ENCODE measurements around the gene RAB10.
"Not testable (repeated sequence)": the region's sequence is repeated elsewhere in the genome, so short reads cannot be mapped to it uniquely, and the experiment has no call there.

RAB10 gene

GRCh38 chr2:26016706-26017045 lies 17.2 kb upstream of the RAB10 start:
- not testable (repeated sequence) for DNase-seq

- DNase-seq: no peak
Measured at GRCh38 chr2:26017464-26018183, 16.3 kb upstream of the RAB10 start.

DNA sequence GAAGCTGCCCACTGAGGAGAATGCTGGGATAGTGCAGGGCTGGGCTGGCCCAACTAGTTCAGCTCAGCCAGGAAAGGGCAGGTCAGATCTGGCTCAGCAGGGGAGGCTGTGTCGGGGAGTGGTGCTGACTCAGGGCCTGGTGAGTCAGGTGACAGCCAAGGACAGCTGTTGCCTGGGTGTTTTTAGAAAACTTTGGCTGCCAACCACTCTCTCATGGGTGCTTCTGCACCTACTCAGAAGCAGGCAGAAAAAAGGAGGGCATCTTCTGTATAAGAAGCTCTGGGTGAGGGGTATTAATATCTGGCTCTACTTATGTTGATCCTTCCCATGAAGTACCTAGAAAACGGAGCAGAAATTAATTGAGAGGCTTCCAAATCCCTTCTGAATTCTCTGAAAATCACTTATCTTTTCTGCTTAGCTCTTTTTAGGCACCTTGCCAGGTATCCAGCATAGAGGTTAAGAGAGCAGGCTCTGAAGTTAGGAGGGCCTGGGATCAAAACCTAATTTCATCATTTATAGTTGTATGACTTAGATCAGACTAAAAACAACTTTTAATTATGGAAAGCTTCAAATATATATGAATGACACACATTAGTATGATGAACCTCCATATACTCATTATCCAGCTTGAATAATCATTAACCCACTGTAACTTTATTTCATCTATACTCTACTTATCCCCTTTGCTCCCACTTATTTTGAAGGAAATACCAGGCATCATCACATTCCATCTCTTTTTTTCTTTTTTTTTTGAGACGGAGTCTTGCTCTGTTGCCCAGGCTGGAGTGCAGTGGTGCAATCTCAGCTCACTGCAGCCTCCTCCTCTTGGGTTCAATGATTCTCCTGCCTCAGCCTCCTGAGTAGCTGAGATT lies 15.5 kb upstream of the RAB10 start:
- DNase-seq: peak; percentile 57

DNA sequence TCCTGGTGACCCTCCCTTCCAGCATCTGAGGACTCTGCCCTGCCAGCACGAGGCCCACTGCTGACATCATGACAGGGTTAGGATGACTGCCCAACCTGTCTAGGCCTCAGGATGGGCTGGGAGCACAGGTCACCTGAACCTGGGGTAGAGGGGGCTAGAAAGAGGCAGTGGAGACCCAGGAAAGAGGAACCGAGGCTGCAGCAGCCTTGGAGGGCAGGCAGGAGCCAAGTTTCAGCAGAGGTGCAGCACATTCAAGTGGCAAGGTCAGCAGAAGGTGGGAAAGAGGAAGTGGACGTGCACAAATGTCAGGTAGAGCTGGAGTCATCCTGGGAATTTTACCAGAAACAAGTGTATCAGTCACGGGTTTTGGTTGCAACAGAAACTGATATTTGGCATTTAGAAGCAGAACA lies 13.6 kb upstream of the RAB10 start:
- no peak for DNase-seq

- DNase-seq: no peak
Measured at GRCh38 chr2:26024260-26024659, 9.6 kb upstream of the RAB10 start.

DNA sequence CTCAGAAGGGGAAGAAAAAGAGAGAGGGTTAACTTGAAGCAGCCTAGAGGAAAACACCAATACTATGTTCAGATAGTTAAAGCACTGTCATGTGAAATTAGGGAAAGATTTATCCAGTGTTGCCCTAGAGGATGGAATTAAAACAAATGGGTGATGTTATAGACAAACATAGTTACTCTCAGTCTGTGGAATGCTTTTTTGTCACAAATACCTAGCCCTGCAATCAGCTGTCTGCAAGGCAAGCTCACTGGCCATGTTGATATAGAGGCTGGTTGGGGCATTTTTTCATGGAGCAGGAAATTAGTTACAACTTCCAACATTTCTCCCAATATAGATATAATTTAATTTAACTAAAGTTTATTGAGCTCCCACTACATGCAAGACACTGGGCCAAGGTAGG lies 8.4 kb upstream of the RAB10 start:
- no peak for DNase-seq

GRCh38 chr2:26028083-26028482 lies 5.8 kb upstream of the RAB10 start:
- not testable (repeated sequence) for DNase-seq

GRCh38 chr2:26032586-26033269 lies 1.2 kb upstream of the RAB10 start:
- not testable (repeated sequence) for DNase-seq

GRCh38 chr2:26033270-26033817 lies 540 bp upstream of the RAB10 start:
- DNase-seq: peak; percentile 9

- no peak for DNase-seq
Measured at GRCh38 chr2:26034637-26034992, 731 bp downstream of the RAB10 start.

- DNase-seq: no peak
Measured at GRCh38 chr2:26035090-26035743, 1.3 kb downstream of the RAB10 start.

DNA sequence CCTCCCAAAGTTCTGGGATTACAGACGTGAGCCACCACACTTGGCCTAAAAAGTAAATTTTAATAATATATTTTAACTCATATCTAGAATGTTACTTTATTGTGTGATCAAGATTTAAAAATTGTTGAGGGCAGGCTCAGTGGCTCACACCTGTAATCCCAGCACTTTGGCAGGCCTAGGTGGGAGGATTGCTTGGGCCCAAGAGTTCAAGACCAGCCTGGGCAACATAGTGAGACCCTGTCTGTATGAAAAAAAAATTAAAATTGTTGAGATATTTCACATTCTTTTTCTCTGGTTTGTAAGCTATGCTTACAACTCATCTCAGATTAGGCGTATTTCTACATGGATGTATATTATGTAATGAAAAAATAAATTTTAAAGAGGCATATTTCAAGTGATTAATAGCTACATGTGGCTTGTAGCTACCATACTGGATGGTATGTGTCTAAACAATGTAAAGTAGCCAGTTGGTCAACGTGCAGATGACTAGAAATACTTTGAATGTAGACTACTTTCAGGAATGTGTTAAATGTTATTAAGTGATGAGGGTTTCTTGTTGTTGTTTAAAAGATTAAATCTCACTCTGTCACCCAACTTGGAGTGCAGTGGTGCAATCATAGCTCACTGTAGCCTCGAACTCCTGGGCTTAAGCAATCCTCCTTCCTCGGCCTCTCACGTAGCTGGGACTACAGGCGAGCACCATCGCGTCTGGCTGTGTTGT lies 5.9 kb downstream of the RAB10 start:
- DNase-seq: no peak

GRCh38 chr2:26043109-26043508 lies 9.2 kb downstream of the RAB10 start:
- no peak for DNase-seq

GRCh38 chr2:26043862-26044696 lies 10.2 kb downstream of the RAB10 start:
- DNase-seq: no peak

- DNase-seq: no peak
Measured at GRCh38 chr2:26048791-26049190, 14.9 kb downstream of the RAB10 start.

GRCh38 chr2:26049641-26050040 lies 15.8 kb downstream of the RAB10 start:
- DNase-seq: no peak

- DNase-seq: no peak
Measured at GRCh38 chr2:26052740-26053139, 18.9 kb downstream of the RAB10 start.

DNA sequence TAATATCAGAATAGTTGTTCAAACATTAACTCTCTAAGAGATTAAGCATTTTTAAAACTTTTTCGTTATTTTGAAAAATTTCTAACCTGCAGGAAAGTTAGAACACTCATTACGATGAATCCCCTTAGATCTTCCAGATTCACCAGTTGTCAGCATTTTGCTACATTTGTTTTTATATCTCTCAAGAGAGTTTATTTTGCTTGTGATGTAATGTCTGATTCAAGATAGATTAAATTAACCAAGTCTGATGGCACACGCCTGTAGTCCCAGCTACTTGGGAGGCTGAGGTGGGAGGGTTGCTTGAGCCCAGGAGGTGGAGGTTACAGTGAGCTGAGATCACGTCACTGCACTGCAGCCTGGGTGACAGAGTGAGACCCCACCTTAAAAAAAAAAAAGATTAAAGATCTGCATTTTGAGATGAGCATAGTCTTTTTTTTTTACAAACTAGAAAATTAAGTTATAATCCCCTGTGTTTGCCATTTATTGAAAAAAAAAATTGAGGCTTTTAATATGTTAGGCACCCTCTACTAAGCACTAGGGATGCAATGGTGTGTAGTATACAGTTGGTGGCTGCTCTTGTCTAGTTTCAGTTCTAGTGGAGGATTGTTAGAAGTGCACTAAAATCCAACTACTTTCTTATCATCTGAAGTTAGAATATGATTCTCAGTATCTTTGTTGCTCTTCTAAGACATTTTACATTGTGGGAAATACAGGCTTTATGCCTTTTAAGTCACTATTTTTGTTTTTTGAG lies 20.9 kb downstream of the RAB10 start:
- DNase-seq: no peak

GRCh38 chr2:26058390-26058789 lies 24.5 kb downstream of the RAB10 start:
- DNase-seq: no peak

- no peak for DNase-seq
Measured at GRCh38 chr2:26059542-26059941, 25.7 kb downstream of the RAB10 start.

GRCh38 chr2:26061539-26061938 lies 27.7 kb downstream of the RAB10 start:
- DNase-seq: no peak

All from CD4-positive, alpha-beta T cell treated with Interferon gamma for 1 hour (primary cell).